ENCODE results near the gene SH3RF3. TPM values are rescaled to one million over a fixed set of nuclear protein-coding genes. Genes with fewer than 3 reads are reported as not detected.
A peak's percentile ranks its signal among the peaks of the same experiment; 100 is the strongest.

The SH3RF3 gene
- polyA plus RNA-seq, 1 of the 3 experiments (the other 2 are of a cell fraction) = 1.9 TPM

DNA sequence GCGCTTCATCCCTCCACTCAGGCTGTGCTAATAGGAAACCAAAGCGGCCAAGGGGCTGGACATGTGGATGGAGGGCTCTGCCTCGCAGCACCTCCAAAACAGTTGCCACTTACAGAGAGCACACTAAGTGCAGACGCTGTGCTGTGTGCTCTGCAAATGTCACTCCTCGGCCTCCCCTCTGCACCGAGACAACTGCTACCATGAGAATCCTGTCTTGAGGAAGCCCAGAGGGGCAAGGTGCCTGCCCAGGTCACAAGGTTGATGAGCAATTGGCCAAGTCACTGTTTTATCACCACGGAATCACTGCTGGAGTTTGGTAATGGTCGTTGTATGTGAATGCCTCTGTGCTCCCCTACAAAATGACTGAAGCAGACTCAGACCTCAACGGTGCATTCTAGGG lies 352.6 kb downstream of the SH3RF3 start:
- Histone ChIP-seq H3K4me1 (ENCODE audit: control insufficient read depth in 1 of 2, insufficient read depth in 2 of 2, low read depth in 1 of 2, low read length in 1 of 2) (peaks cover 0 to 10% of the 10 kb centered on the region in 2 experiments; a peak in 1 of 4 replicates), H3K9me2 (no peaks in the 10 kb centered on the region), H3K27ac (ENCODE audit: low read depth in 2 of 2, low read length in 1 of 2) (no peak overlapping the region), H3K36me3 (replicated peaks in 1 of 2; ENCODE audit: control insufficient read depth in 1 of 2, insufficient read depth in 2 of 2, low read length in 1 of 2) (no peaks in the 10 kb centered on the region), H3K9me3 (no peaks in the 10 kb centered on the region), H3F3A (replicated peaks; ENCODE audit: insufficient read depth) (no peaks in the 10 kb centered on the region), H3K79me2 (ENCODE audit: insufficient read depth) (no peaks in the 10 kb centered on the region), H3K4me3 (ENCODE audit: low read depth in 2 of 2, low read length in 1 of 2) (no peak overlapping the region), H4K20me1 (ENCODE audit: insufficient read depth) (no peaks in the 10 kb centered on the region), H3K27me3 (ENCODE audit: insufficient read depth) (no peaks in the 10 kb centered on the region), H3K4me2 (no peak overlapping the region), H3K9ac (no peak overlapping the region), H2AFZ (ENCODE audit: low read depth) (no peak overlapping the region)
- ChIA-PET CTCF (interaction anchor here (3.9 kb wide), 1 partner anchor 28 kb away, joined by 24 read pairs; no protein-coding TSS in a partner anchor), POLR2A (no interaction called here)
- WGBS (ENCODE audit: low lambda C conversion rate) = 86% methylated on average over 6 of the region's 9 CpGs
- no peak for DNase-seq
- TF ChIP-seq JUND (IDR thresholded peaks at IDR 0.05) (no peak), TAF1 (IDR thresholded peaks at IDR 0.05; ENCODE audit: borderline replicate concordance, low read depth, low read length) (no peak), POLR2AphosphoS5 (IDR thresholded peaks at IDR 0.05; ENCODE audit: low read depth, low read length) (no peak), ELF1 (IDR thresholded peaks at IDR 0.05) (no peak), FOXM1 (IDR thresholded peaks at IDR 0.05; ENCODE audit: low read depth) (no peak), YY1 (IDR thresholded peaks at IDR 0.05; ENCODE audit: low read depth) (no peak)
- TF ChIP-seq, protein P1, sequence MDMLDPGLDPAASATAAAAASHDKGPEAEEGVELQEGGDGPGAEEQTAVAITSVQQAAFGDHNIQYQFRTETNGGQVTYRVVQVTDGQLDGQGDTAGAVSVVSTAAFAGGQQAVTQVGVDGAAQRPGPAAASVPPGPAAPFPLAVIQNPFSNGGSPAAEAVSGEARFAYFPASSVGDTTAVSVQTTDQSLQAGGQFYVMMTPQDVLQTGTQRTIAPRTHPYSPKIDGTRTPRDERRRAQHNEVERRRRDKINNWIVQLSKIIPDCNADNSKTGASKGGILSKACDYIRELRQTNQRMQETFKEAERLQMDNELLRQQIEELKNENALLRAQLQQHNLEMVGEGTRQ (IDR thresholded peaks at IDR 0.05; ENCODE audit: borderline replicate concordance, low read depth, low read length) = no peak

DNA sequence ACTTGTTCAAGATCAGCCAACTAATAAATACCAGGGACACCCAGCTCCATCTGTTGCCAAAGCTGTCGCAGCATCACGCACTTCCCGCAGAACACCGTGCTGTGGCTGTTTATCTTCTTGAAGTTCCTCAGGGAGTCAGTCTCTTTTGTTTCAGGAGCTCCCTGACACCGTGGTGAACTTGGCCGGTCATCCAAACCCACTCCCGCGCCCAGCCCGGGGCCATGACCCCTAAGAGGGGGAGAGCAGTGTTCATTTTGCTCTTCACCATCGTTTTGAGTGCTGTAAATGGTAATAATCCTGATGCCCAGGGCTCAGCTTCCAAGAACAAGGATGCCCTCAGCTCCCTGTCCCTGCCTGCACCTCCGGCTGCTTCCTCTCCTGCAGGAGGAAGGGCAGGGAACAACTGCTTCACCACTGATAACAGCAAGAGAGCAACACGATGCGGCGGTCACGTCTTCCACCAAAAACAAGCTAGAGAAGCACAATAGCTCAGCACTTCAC lies 353.4 kb downstream of the SH3RF3 start:
- Histone ChIP-seq H3K9ac (no peak overlapping the region), H3K79me2 (ENCODE audit: insufficient read depth) (no peaks in the 10 kb centered on the region), H3K9me3 (no peaks in the 10 kb centered on the region), H2AFZ (ENCODE audit: low read depth) (no peak overlapping the region), H3K9me2 (no peaks in the 10 kb centered on the region), H3K27me3 (ENCODE audit: insufficient read depth) (no peaks in the 10 kb centered on the region), H3F3A (replicated peaks; ENCODE audit: insufficient read depth) (no peaks in the 10 kb centered on the region), H3K4me1 (ENCODE audit: control insufficient read depth in 1 of 2, insufficient read depth in 2 of 2, low read depth in 1 of 2, low read length in 1 of 2) (peaks cover under 1 to 10% of the 10 kb centered on the region in 2 experiments; a peak in 1 of 4 replicates), H3K27ac (ENCODE audit: low read depth in 2 of 2, low read length in 1 of 2) (no peak overlapping the region), H3K4me3 (ENCODE audit: low read depth in 2 of 2, low read length in 1 of 2) (no peak overlapping the region), H3K36me3 (replicated peaks in 1 of 2; ENCODE audit: control insufficient read depth in 1 of 2, insufficient read depth in 2 of 2, low read length in 1 of 2) (no peaks in the 10 kb centered on the region), H3K4me2 (no peak overlapping the region), H4K20me1 (ENCODE audit: insufficient read depth) (no peaks in the 10 kb centered on the region)
- no peak for TF ChIP-seq MEF2A (IDR thresholded peaks at IDR 0.05; ENCODE audit: borderline replicate concordance, low read depth)
- WGBS (ENCODE audit: low lambda C conversion rate) = 91% methylated on average over 15 of the region's 15 CpGs
- POLR2A ChIA-PET = no interaction called here
- no peak for DNase-seq
- CTCF ChIA-PET = interaction anchor here (1.2 to 3.9 kb wide), 2 partner anchors 14 to 28 kb away, joined by 3 to 24 read pairs; no protein-coding TSS in a partner anchor

DNA sequence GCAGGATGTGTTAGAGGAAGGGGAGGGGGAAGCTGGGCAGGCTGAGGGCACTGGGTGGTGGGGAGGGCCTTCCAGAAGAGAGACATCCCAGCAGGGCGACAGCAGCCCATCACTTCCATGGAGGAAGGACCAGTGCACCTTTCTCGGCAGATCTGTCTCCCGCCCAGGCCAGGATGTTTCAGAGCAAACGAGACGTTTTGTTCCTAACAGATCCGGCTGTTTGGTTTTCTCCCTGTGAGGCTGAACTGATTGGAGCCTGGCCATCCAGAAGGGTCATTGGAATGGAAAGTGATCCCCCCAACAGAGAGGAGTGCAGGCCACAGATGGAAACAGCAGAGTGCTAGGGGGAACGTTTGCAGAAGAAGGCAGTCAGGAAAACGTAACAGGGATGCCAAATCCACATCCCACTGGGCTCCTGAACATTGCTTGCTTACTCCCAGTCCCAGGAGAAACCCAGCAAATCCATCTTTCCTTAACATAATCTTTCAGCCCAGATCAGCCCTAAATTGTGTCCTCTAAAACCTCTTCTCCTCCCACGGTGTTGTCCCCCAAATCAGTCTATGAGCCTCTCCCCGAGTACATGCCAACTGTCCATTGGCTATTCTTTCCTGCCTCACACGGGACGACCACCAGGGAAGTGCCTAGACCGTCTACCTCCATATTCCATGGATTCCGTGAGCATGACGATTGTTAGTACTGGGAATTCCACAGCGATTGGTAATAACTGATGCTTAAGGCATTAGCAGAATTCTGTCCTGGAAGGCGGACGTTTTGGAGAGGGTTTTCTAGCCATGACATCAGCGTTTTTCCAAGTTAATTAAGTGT lies 357.9 kb downstream of the SH3RF3 start:
- Histone ChIP-seq H3K4me2 (peak overlapping the region; percentile 35; the same call in 1 of the 2 replicates), H3K27ac (ENCODE audit: low read depth in 2 of 2, low read length in 1 of 2) (peak overlapping the region in 1 of 2 experiments; percentile 55; a peak in 2 of 4 replicates), H3K9me2 (no peaks in the 10 kb centered on the region), H3K79me2 (ENCODE audit: insufficient read depth) (no peaks in the 10 kb centered on the region), H3K36me3 (replicated peaks in 1 of 2; ENCODE audit: control insufficient read depth in 1 of 2, insufficient read depth in 2 of 2, low read length in 1 of 2) (no peaks in the 10 kb centered on the region), H3F3A (replicated peaks; ENCODE audit: insufficient read depth) (no peaks in the 10 kb centered on the region), H2AFZ (ENCODE audit: low read depth) (no peak overlapping the region), H3K9me3 (no peaks in the 10 kb centered on the region), H3K4me1 (ENCODE audit: control insufficient read depth in 1 of 2, insufficient read depth in 2 of 2, low read depth in 1 of 2, low read length in 1 of 2) (peaks cover 6 to 10% of the 10 kb centered on the region in 2 experiments; a peak in 1 of 4 replicates), H3K27me3 (ENCODE audit: insufficient read depth) (no peaks in the 10 kb centered on the region), H4K20me1 (ENCODE audit: insufficient read depth) (no peaks in the 10 kb centered on the region), H3K4me3 (ENCODE audit: low read depth in 2 of 2, low read length in 1 of 2) (no peak overlapping the region), H3K9ac (no peak overlapping the region)
- ChIA-PET CTCF (interaction anchor here (1.5 kb wide), 1 partner anchor 23 kb away, joined by 3 read pairs; no protein-coding TSS in a partner anchor), POLR2A (no interaction called here)
- no peak for DNase-seq
- WGBS (ENCODE audit: low lambda C conversion rate) = 75% methylated on average over 16 of the region's 19 CpGs
- TF ChIP-seq, protein P2, sequence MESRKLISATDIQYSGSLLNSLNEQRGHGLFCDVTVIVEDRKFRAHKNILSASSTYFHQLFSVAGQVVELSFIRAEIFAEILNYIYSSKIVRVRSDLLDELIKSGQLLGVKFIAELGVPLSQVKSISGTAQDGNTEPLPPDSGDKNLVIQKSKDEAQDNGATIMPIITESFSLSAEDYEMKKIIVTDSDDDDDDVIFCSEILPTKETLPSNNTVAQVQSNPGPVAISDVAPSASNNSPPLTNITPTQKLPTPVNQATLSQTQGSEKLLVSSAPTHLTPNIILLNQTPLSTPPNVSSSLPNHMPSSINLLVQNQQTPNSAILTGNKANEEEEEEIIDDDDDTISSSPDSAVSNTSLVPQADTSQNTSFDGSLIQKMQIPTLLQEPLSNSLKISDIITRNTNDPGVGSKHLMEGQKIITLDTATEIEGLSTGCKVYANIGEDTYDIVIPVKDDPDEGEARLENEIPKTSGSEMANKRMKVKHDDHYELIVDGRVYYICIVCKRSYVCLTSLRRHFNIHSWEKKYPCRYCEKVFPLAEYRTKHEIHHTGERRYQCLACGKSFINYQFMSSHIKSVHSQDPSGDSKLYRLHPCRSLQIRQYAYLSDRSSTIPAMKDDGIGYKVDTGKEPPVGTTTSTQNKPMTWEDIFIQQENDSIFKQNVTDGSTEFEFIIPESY (IDR thresholded peaks at IDR 0.05; ENCODE audit: borderline replicate concordance, low read depth) = no peak
- TF ChIP-seq MEF2A (IDR thresholded peaks at IDR 0.05; ENCODE audit: borderline replicate concordance, low read depth) (no peak), NRF1 (IDR thresholded peaks at IDR 0.05; ENCODE audit: low read depth, low read length) (no peak), EP300 (IDR thresholded peaks at IDR 0.05; ENCODE audit: borderline replicate concordance in 1 of 2, low read depth in 1 of 2, low read length in 1 of 2) (no peak), YY1 (IDR thresholded peaks at IDR 0.05; ENCODE audit: low read depth) (no peak), TEAD4 (IDR thresholded peaks at IDR 0.05; ENCODE audit: borderline replicate concordance, insufficient read depth) (no peak), POLR2AphosphoS5 (IDR thresholded peaks at IDR 0.05; ENCODE audit: low read depth, low read length) (no peak), TAF1 (IDR thresholded peaks at IDR 0.05; ENCODE audit: borderline replicate concordance, low read depth, low read length) (no peak)
- TF ChIP-seq, protein P3, sequence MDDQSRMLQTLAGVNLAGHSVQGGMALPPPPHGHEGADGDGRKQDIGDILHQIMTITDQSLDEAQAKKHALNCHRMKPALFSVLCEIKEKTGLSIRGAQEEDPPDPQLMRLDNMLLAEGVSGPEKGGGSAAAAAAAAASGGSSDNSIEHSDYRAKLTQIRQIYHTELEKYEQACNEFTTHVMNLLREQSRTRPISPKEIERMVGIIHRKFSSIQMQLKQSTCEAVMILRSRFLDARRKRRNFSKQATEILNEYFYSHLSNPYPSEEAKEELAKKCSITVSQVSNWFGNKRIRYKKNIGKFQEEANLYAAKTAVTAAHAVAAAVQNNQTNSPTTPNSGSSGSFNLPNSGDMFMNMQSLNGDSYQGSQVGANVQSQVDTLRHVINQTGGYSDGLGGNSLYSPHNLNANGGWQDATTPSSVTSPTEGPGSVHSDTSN (IDR thresholded peaks at IDR 0.05) = no peak
- TF ChIP-seq, protein P4, sequence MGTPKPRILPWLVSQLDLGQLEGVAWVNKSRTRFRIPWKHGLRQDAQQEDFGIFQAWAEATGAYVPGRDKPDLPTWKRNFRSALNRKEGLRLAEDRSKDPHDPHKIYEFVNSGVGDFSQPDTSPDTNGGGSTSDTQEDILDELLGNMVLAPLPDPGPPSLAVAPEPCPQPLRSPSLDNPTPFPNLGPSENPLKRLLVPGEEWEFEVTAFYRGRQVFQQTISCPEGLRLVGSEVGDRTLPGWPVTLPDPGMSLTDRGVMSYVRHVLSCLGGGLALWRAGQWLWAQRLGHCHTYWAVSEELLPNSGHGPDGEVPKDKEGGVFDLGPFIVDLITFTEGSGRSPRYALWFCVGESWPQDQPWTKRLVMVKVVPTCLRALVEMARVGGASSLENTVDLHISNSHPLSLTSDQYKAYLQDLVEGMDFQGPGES (IDR thresholded peaks at IDR 0.05; ENCODE audit: low read depth, low read length) = no peak

Measured in SK-N-SH (cell line).